Urinary bladder (tissue), 4 donors: ENCODE data around the gene ATRN. TPM values are rescaled to one million over a fixed set of nuclear protein-coding genes. Genes with fewer than 3 reads are reported as not detected.
"Not testable (repeated sequence)": the region's sequence is repeated elsewhere in the genome, so short reads cannot be mapped to it uniquely, and the experiment has no call there.

Source experiments
- DNase-seq: peaks from one replicate; pipeline ENCODE4 v3.0.0-alpha.2; 2015; ENCODE audit errors: extremely low spot score
- H3K27ac ChIP-seq: one replicate; pipeline ENCODE4 v1.5.1; 2013; ENCODE audit warnings: low read depth, mild to moderate bottlenecking, moderate library complexity
- H3K36me3 ChIP-seq: one replicate; pipeline ENCODE4 v1.6.1; 2013; ENCODE audit warnings: mild to moderate bottlenecking, moderate library complexity; ENCODE audit not compliant: insufficient read depth
- H3K4me1 ChIP-seq: one replicate; pipeline ENCODE4 v1.6.1; 2013; ENCODE audit warnings: mild to moderate bottlenecking, moderate library complexity; ENCODE audit not compliant: insufficient read depth
- H3K4me3 ChIP-seq: one replicate; pipeline ENCODE4 v1.5.1; 2013; ENCODE audit warnings: low read depth, low read length
- WGBS: extraction: QIAGEN DNeasy Blood & Tissue Kit; methylation state at CpG from one replicate; pipeline ENCODE4 v1.1.7; 2013; 5-methylcytosine and 5-hydroxymethylcytosine counted together
- polyA plus RNA-seq: library from polyadenylated mRNA; stranded (reverse); fragments of 200-250 nt; gene quantifications from one replicate; pipeline ENCODE4 v1.2.3, GENCODE V29; 2013
- total RNA-seq: library from RNA; depleted of rRNA; stranded (reverse); fragments of >200 nt; gene quantifications from one replicate; pipeline ENCODE4 v1.2.3, GENCODE V29; 2014
- donor health status: healthy with polysubstance abuse.
- donor health status: healthy.

ATRN gene
- total and polyA plus RNA-seq, 2 donors: 15.2 to 37.6 TPM

- Histone ChIP-seq H3K27ac (no peak overlapping the region), H3K36me3 (peaks cover 1% of the 10 kb centered on the region), H3K4me3 (no peak overlapping the region), H3K4me1 (no peaks in the 10 kb centered on the region)
- DNase-seq: no peak
- 99% methylated on average over 1 of the region's 1 CpG for WGBS
These were observed 106.5 kb downstream of the ATRN start for GRCh38 chr20:3577366-3577765.

GRCh38 chr20:3580412-3580811, 109.6 kb downstream of the ATRN start:
- no peak overlapping the region for H3K4me3 ChIP-seq
- WGBS: 89% methylated on average over 3 of the region's 3 CpGs
- H3K27ac ChIP-seq: no peak overlapping the region
- no peak for DNase-seq
- H3K4me1 ChIP-seq: no peaks in the 10 kb centered on the region
- peaks cover 1% of the 10 kb centered on the region for H3K36me3 ChIP-seq

- DNase-seq: no peak
- H3K27ac ChIP-seq: no peak overlapping the region
- H3K4me3 ChIP-seq: no peak overlapping the region
- 84% methylated on average over 7 of the region's 7 CpGs for WGBS
- peaks cover 3% of the 10 kb centered on the region for H3K36me3 ChIP-seq
- no peaks in the 10 kb centered on the region for H3K4me1 ChIP-seq
These were observed 112.9 kb downstream of the ATRN start for GRCh38 chr20:3583765-3584164.

- H3K27ac ChIP-seq: no peak overlapping the region
- peaks cover 3% of the 10 kb centered on the region for H3K36me3 ChIP-seq
- no peak overlapping the region for H3K4me3 ChIP-seq
- 98% methylated on average over 1 of the region's 1 CpG for WGBS
- no peak for DNase-seq
- H3K4me1 ChIP-seq: no peaks in the 10 kb centered on the region
These were observed 115.3 kb downstream of the ATRN start for GRCh38 chr20:3586093-3586492.

GRCh38 chr20:3590164-3590563, 119.3 kb downstream of the ATRN start:
- WGBS: 98% methylated on average over 1 of the region's 1 CpG
- Histone ChIP-seq H3K4me1 (no peaks in the 10 kb centered on the region), H3K27ac (no peak overlapping the region), H3K36me3 (peaks cover 4% of the 10 kb centered on the region), H3K4me3 (no peak overlapping the region)
- no peak for DNase-seq

GRCh38 chr20:3592931-3593330, 122.1 kb downstream of the ATRN start:
- H3K4me1 ChIP-seq: no peaks in the 10 kb centered on the region
- H3K27ac ChIP-seq: no peak overlapping the region
- 91% methylated on average over 4 of the region's 4 CpGs for WGBS
- no peak overlapping the region for H3K4me3 ChIP-seq
- peaks cover 3% of the 10 kb centered on the region for H3K36me3 ChIP-seq
- DNase-seq: no peak

- WGBS: 94% methylated on average over 4 of the region's 4 CpGs
- DNase-seq: no peak
- H3K4me1 ChIP-seq: no peaks in the 10 kb centered on the region
- no peak overlapping the region for H3K27ac ChIP-seq
- H3K4me3 ChIP-seq: no peak overlapping the region
- H3K36me3 ChIP-seq: peaks cover 2% of the 10 kb centered on the region
These were observed 124.7 kb downstream of the ATRN start for GRCh38 chr20:3595541-3595940.

GRCh38 chr20:3603108-3603507, 132.3 kb downstream of the ATRN start:
- Histone ChIP-seq H3K4me1 (no peaks in the 10 kb centered on the region), H3K36me3 (no peaks in the 10 kb centered on the region), H3K27ac (no peak overlapping the region), H3K4me3 (no peak overlapping the region)
- WGBS: 87% methylated on average over 2 of the region's 2 CpGs
- DNase-seq: no peak

- DNase-seq, H3K4me1 ChIP-seq, H3K27ac ChIP-seq, H3K4me3 ChIP-seq, H3K36me3 ChIP-seq: not testable (repeated sequence)
- WGBS: 98% methylated on average over 4 of the region's 4 CpGs
These were observed 134.6 kb downstream of the ATRN start for GRCh38 chr20:3605386-3605886.

- 69% methylated on average over 3 of the region's 3 CpGs for WGBS
- Histone ChIP-seq H3K4me3 (no peak overlapping the region), H3K4me1 (no peaks in the 10 kb centered on the region), H3K27ac (no peak overlapping the region), H3K36me3 (no peaks in the 10 kb centered on the region)
- no peak for DNase-seq
These were observed 135.2 kb downstream of the ATRN start for GRCh38 chr20:3606021-3606420.

- H3K4me3 ChIP-seq: no peak overlapping the region
- no peaks in the 10 kb centered on the region for H3K36me3 ChIP-seq
- no peak overlapping the region for H3K27ac ChIP-seq
- WGBS: 51% methylated on average over 1 of the region's 1 CpG
- no peak for DNase-seq
- H3K4me1 ChIP-seq: peaks cover 1% of the 10 kb centered on the region
These were observed 141.1 kb downstream of the ATRN start for GRCh38 chr20:3611901-3612300.

- WGBS: 83% methylated on average over 10 of the region's 10 CpGs
- Histone ChIP-seq H3K36me3 (no peaks in the 10 kb centered on the region), H3K4me3 (no peak overlapping the region), H3K27ac (no peak overlapping the region), H3K4me1 (peaks cover 1% of the 10 kb centered on the region)
- DNase-seq: no peak
These were observed 142.2 kb downstream of the ATRN start for GRCh38 chr20:3612795-3613572.

GRCh38 chr20:3613821-3614440, 143.1 kb downstream of the ATRN start:
- H3K36me3 ChIP-seq: no peaks in the 10 kb centered on the region
- H3K27ac ChIP-seq: no peak overlapping the region
- H3K4me3 ChIP-seq: no peak overlapping the region
- no peak for DNase-seq
- H3K4me1 ChIP-seq: peaks cover 1% of the 10 kb centered on the region
- WGBS: 48% methylated on average over 9 of the region's 9 CpGs

- WGBS: 68% methylated on average over 5 of the region's 5 CpGs
- Histone ChIP-seq H3K36me3 (no peaks in the 10 kb centered on the region), H3K4me3 (no peak overlapping the region), H3K4me1 (peaks cover 1% of the 10 kb centered on the region), H3K27ac (no peak overlapping the region)
- DNase-seq: no peak
These were observed 143.6 kb downstream of the ATRN start for GRCh38 chr20:3614466-3614865.
